GM18517 (cell line): ENCODE results near the gene CDK15.
"Not testable (repeated sequence)": the region's sequence is repeated elsewhere in the genome, so short reads cannot be mapped to it uniquely, and the experiment has no call there.

Experiments used
- ATAC-seq: cut with Tn5 transposase; IDR thresholded peaks from one replicate; pipeline ENCODE4 v1.9.1; 2021; ENCODE audit warnings: mild to moderate bottlenecking, moderate library complexity; ENCODE audit not compliant: unreplicated experiment

Gene CDK15

DNA sequence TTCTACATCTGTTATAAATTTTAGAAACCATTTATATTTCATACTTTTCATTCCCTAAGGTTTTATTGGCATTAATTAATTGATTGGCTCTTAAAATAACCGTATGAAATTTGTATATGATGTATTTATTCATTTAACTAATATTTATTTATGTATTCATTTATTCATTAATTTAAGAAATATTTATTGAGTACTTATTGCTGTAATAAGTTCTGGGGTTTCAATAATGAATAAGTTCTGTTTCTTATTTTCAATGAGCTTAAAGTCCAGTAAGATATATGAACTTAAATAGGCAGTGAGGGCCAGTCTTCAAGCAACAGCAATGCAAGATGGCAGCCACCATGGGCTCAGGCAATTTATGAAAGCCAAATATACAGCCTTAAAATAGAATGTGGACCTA lies 17.9 kb downstream of the CDK15 start:
- ATAC-seq, result no peak

- no peak for ATAC-seq
These were observed 21.3 kb downstream of the CDK15 start for GRCh38 chr2:201827621-201828020.

- no peak for ATAC-seq
These were observed 21.9 kb downstream of the CDK15 start for GRCh38 chr2:201828220-201828619.

GRCh38 chr2:201830666-201831065 lies 24.3 kb downstream of the CDK15 start:
- ATAC-seq, result no peak

- no peak for ATAC-seq
These were observed 25.1 kb downstream of the CDK15 start for GRCh38 chr2:201831469-201831868.

GRCh38 chr2:201833781-201834180 lies 27.4 kb downstream of the CDK15 start:
- no peak for ATAC-seq

- no peak for ATAC-seq
These were observed 28.7 kb downstream of the CDK15 start for GRCh38 chr2:201835066-201835465.

DNA sequence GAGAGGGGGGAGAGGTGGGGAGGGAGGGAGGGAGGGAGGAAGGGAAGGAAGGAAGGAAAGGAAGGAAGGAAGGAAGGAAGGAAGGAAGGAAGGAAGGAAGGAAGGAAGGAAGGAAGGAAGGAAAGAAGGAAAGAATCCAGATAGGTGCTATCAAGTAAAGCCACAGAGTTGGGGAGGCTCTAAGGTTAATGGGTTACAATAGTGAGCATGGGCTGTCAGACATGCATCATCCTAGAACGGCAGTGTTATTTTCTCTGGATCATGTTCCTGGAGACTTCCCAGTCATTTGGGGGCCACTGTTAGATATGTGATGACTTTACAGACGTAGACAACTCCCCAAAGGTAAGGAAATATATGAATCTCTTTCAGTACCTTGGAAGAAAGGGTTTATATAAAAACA lies 31.1 kb downstream of the CDK15 start:
- ATAC-seq, result no peak

GRCh38 chr2:201837824-201838431 lies 31.6 kb downstream of the CDK15 start:
- no peak for ATAC-seq

DNA sequence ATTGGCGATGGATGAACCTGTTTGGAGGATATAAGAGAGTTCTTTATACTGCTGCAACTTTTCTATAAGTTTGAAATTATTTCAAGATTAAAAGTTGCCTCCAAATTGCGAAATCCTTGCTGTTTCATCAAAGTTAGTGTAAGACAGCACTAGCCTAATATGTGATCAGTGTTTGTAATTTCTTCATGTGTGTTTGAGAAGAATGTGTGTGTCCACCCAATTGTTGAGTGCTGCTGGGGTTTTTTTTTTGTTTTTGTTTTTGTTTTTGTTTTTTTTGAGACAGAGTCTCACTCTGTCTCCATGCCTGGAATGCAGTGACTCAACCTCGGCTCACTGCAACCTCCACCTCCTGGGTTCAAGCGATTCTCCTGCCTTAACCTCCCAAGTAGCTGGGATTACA lies 33.4 kb downstream of the CDK15 start:
- no peak for ATAC-seq

- no peak for ATAC-seq
These were observed 34.4 kb downstream of the CDK15 start for GRCh38 chr2:201840726-201841125.

DNA sequence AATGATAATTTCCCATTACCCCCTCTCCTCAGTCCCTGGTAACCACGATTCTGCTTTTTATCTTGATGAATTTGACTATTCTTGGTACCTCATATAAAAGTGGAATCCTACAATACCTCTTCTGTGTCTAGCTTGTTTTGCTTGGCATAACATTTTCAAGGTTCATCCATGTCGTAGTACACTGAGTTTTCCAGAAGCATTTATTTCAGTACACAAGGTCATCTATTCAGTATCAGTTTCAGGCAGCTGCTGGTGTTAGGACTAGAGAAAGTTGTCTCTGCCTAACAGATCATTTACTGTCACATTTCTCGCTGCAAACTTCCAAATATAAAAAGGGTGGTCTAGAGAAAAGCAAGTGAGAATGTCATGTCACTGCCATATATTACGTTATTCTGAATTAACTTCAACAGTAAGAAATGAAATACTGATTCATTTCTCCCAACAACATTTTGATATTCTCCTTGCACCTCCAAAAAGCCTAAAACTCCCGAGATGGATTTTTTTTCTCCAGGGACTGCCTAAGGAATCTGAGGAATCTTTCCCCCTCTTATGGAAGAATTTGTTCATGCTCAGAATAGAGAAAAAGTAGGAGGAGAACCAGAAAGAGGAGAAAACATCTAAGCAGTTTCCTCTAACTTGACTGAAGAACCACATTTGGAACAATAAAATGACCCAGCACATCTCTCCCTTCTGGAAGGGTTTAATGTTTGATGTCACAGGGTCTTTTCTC lies 36.0 kb downstream of the CDK15 start:
- ATAC-seq, result no peak

GRCh38 chr2:201844922-201845321 lies 38.6 kb downstream of the CDK15 start:
- not testable (repeated sequence) for ATAC-seq

- ATAC-seq, result no peak
These were observed 41.1 kb downstream of the CDK15 start for GRCh38 chr2:201847481-201847880.

DNA sequence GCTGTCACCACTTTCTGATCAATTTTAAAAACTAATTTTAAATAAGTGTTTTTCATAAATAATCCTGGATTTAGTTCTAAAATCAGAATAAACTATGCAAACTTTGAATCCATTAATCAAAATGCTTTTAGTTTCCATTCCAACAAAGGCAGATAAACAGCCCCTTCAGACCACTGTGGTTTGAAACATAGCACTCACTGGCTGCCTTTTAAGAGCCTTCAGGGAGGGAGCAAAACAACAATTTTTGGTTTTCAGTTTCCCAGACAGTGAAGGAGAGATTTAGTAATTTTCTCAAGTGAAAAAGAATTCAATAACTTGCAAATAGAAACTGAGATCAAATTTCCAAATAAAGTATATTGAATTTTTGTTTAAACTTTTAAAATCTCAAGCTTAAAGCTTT lies 46.1 kb downstream of the CDK15 start:
- no peak for ATAC-seq

DNA sequence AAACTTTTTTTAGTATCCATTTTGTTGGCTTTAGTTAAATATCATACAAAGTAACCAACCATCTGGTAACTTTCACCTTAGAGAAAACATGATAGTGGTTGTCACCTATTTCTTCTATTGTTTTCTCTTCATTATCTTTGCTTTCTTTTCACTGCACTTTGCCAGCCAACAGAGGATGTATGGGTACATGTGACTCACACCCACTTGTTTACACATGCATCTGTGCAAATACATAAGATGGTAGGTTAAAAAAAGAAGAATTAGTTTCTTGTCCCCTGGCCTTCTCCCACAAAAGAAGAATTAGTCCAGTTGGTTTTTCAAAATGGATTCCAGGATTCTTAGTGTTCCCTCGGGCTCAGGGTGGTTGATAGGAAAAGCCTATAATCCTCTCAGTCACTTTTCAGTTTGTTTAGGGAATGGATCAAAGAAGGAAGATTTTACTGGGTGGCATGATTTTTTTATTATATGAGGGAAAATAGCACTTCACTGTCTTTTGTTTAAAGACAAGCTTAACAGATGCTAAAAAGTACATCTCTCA lies 46.6 kb downstream of the CDK15 start:
- ATAC-seq, result no peak

DNA sequence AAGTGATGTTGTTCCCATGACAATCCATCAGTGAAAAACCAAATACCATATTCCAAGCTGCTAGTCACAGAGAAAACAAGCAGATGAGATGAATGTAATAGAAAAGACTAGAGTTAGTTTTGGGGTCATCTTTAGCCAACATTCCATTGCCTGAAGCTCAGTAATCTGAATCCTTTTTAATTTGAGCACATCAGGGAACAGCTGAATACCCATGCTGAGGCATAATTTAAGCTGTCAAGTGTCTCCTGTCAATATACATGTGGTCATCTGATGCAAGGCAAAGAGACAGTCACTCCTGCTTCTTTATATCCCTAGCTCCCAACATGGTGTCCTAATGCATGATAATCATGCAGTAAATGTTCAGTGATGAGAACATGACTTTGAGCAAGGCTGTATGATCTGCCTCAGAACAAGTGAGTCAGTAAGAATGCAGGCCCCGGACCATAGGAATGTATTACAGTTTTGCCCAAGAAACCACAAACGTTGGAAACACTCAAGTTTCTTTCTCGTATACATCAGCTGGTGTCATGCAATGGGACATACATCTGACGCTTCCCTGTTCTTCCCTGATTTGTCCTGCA lies 48.0 kb downstream of the CDK15 start:
- no peak for ATAC-seq

GRCh38 chr2:201854841-201855240 lies 48.5 kb downstream of the CDK15 start:
- no peak for ATAC-seq

DNA sequence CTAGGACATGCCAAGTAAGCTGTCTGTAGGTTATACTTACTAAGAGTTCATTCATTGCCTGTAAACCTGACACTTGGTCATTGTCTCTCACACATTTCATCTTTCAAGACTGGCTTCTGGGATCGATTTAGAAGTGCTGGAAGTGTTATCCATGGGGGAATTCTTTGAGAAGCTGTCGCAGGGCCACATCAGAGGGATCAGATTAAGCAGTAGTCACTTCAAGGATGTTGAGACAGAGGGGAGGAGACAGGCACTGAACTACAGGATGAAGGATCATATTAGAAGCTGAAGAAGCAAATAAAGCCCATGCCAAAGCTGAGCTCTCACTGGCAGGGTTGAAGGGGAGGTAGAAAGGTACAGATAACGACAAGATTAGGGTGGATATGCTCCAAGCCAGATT lies 49.0 kb downstream of the CDK15 start:
- no peak for ATAC-seq

- ATAC-seq, result no peak
These were observed 51.0 kb downstream of the CDK15 start for GRCh38 chr2:201857326-201857725.

DNA sequence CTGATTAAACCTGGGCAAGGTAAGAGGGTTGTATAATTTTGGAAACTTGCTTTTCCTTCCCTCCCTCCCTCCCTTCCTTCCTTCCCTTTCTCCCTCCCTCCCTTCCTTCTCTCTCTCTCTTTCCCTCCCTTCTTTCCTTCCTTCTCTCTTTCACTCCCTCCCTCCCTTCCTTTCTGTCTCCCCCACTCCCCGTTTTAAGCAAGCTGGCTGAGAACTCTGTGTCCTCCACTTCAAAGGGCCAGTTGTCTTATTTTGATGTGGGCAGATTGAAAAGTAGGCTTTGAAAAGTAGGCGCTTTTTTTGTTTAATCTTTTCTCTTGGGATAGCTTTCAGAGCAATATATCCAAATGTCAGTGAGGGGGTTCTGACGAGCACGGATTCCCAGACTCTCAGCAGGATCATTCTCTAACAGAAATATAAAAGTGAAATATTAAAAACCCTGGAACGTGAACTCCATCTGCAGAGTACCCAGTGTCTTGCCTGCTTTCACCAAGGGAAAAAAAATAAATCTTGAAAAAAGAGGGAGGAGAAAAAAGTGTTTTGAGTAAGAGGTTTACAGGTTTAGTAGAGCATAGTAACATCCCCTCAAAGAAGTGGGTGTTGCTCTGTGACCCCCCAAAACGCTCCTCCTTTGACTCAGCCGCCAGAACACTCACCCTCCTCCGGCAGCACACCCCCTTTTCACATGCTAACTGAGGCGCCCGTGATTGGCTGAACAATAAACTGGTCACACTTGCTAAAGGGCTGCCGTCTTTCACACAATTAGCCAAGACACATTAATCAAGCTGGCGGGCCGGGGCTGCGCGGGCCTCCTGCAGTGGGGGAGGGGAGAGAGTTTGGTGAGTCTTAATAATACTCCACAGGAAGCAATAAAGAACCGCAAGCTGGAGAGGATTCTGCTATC lies 52.2 kb downstream of the CDK15 start:
- ATAC-seq, result no peak
